HG02970 (cell line): ENCODE results near the gene FOXQ1.

Experiments
- ATAC-seq: cut with Tn5 transposase; IDR thresholded peaks from one replicate; pipeline ENCODE4 v1.9.1; 2021; ENCODE audit warnings: mild to moderate bottlenecking, moderate library complexity, moderate number of reproducible peaks; ENCODE audit not compliant: unreplicated experiment, low FRiP score

The FOXQ1 gene

GRCh38 chr6:1311400-1312202 is at the start of gene FOXQ1:
FOXQ1 (plus strand) TSS chr6:1312098; CDS start chr6:1312705, 607 bp downstream.
- no peak for ATAC-seq

- no peak for ATAC-seq
These were observed 49.2 kb upstream of the FOXQ1 start for GRCh38 chr6:1262704-1263038.

GRCh38 chr6:1263039-1263849 is 48.7 kb upstream of the FOXQ1 start:
- no peak for ATAC-seq

- no peak for ATAC-seq
These were observed 48.0 kb upstream of the FOXQ1 start for GRCh38 chr6:1263850-1264377.

- no peak for ATAC-seq
These were observed 47.1 kb upstream of the FOXQ1 start for GRCh38 chr6:1264619-1265445.

GRCh38 chr6:1266686-1267056 is 45.2 kb upstream of the FOXQ1 start:
- ATAC-seq, result no peak

- ATAC-seq, result no peak
These were observed 44.7 kb upstream of the FOXQ1 start for GRCh38 chr6:1267057-1267732.

- ATAC-seq, result no peak
These were observed 43.8 kb upstream of the FOXQ1 start for GRCh38 chr6:1267790-1268762.

- ATAC-seq, result no peak
These were observed 40.7 kb upstream of the FOXQ1 start for GRCh38 chr6:1271071-1271763.

GRCh38 chr6:1278061-1278720 is 33.7 kb upstream of the FOXQ1 start:
- ATAC-seq, result no peak

GRCh38 chr6:1279065-1279464 is 32.8 kb upstream of the FOXQ1 start:
- ATAC-seq, result no peak

- no peak for ATAC-seq
These were observed 31.1 kb upstream of the FOXQ1 start for GRCh38 chr6:1280666-1281300.

GRCh38 chr6:1281746-1282145 is 30.2 kb upstream of the FOXQ1 start:
- ATAC-seq, result no peak

GRCh38 chr6:1283501-1283900 is 28.4 kb upstream of the FOXQ1 start:
- ATAC-seq, result no peak

GRCh38 chr6:1285556-1285955 is 26.3 kb upstream of the FOXQ1 start:
- ATAC-seq, result no peak

GRCh38 chr6:1285956-1286355 is 25.9 kb upstream of the FOXQ1 start:
- ATAC-seq, result no peak

- ATAC-seq, result no peak
These were observed 24.8 kb upstream of the FOXQ1 start for GRCh38 chr6:1287103-1287591.
